ENCODE results near the gene PICK1.
A peak's percentile ranks its signal among the peaks of the same experiment; 100 is the strongest.

The PICK1 gene

GRCh38 chr22:38032681-38033521, 24.3 kb upstream of the PICK1 start (continued):
- TF ChIP-seq ZNF513 (tag by site-specific recombination; IDR thresholded peaks at IDR 0.05): no peak
- TF ChIP-seq ZNF785 (tag by site-specific recombination; IDR thresholded peaks at IDR 0.05): no peak
- TF ChIP-seq ZNF362 (tag by site-specific recombination; IDR thresholded peaks at IDR 0.05): 0 out of 2 replicates have a peak, but pooled peaks have one; percentile 61
- peak; percentile 48; the same call in 1 of the 2 replicates for TF ChIP-seq ZNF121 (tag by site-specific recombination; IDR thresholded peaks at IDR 0.05)
- TF ChIP-seq ZNF830 (tag by site-specific recombination; IDR thresholded peaks at IDR 0.05; ENCODE audit: low read depth): no peak
- TF ChIP-seq KLF7 (tag by site-specific recombination; IDR thresholded peaks at IDR 0.05; ENCODE audit: borderline replicate concordance): no peak
- TF ChIP-seq ZNF10 (tag by site-specific recombination; IDR thresholded peaks at IDR 0.05): no peak
- no peak for TF ChIP-seq ZNF169 (tag by site-specific recombination; IDR thresholded peaks at IDR 0.05)
- TF ChIP-seq SP3 (tag by site-specific recombination; IDR thresholded peaks at IDR 0.05): no peak
- no peak for TF ChIP-seq ZNF585B (tag by site-specific recombination; IDR thresholded peaks at IDR 0.05)
- peak; percentile 57 for TF ChIP-seq PRDM10 (tag by site-specific recombination; IDR thresholded peaks at IDR 0.05)
- TF ChIP-seq ZNF555 (tag by site-specific recombination; conservative IDR thresholded peaks at IDR 0.05): no peak
- no peak for TF ChIP-seq ZNF175 (tag by site-specific recombination; IDR thresholded peaks at IDR 0.05)
- TF ChIP-seq YY1 (tag by site-specific recombination; IDR thresholded peaks at IDR 0.05): no peak
- TF ChIP-seq IKZF3 (tag by site-specific recombination; IDR thresholded peaks at IDR 0.05): peak; percentile 78
- 0 out of 2 replicates have a peak, but pooled peaks have one; percentile 15 for TF ChIP-seq FEZF1 (tag by site-specific recombination; IDR thresholded peaks at IDR 0.05)
- TF ChIP-seq ZNF510 (tag by site-specific recombination; IDR thresholded peaks at IDR 0.05; ENCODE audit: insufficient replicate concordance): no peak
- no peak for TF ChIP-seq ZNF747 (tag by site-specific recombination; IDR thresholded peaks at IDR 0.05)
- TF ChIP-seq ZNF501 (tag by site-specific recombination; IDR thresholded peaks at IDR 0.05): no peak
- TF ChIP-seq ZBTB26 (tag by site-specific recombination; optimal IDR thresholded peaks at IDR 0.05): peak; percentile 7
- 0 out of 2 replicates have a peak, but pooled peaks have one; percentile 33 for TF ChIP-seq ZNF280D (tag by site-specific recombination; IDR thresholded peaks at IDR 0.05)
- TF ChIP-seq ZNF596 (tag by site-specific recombination; IDR thresholded peaks at IDR 0.05): no peak
- TF ChIP-seq ZNF302 (tag by site-specific recombination; IDR thresholded peaks at IDR 0.05; ENCODE audit: low read depth): no peak
- no peak for TF ChIP-seq ZNF707 (tag by site-specific recombination; IDR thresholded peaks at IDR 0.05)
- no peak for TF ChIP-seq ZNF560 (tag by site-specific recombination; IDR thresholded peaks at IDR 0.05; ENCODE audit: borderline replicate concordance)
- peak; percentile 64 for TF ChIP-seq KLF8 (tag by site-specific recombination; IDR thresholded peaks at IDR 0.05)
- TF ChIP-seq GLI4 (tag by site-specific recombination; IDR thresholded peaks at IDR 0.05): no peak
